GM21529 (cell line): ENCODE data around the gene ZFX.
"Not testable (repeated sequence)": the region's sequence is repeated elsewhere in the genome, so short reads cannot be mapped to it uniquely, and the experiment has no call there.

Experiments used
- ATAC-seq: cut with Tn5 transposase; IDR thresholded peaks from one replicate; pipeline ENCODE4 v1.9.1; 2021; ENCODE audit not compliant: unreplicated experiment

Gene ZFX

GRCh38 chrX:24149351-24150050 lies at the start of gene ZFX:
Gene ZFX, plus strand, starts transcription at chrX:24149729. Its CDS starts 23,014 bp downstream, at chrX:24172743.
- peak; percentile 42 for ATAC-seq

GRCh38 chrX:24100713-24101112 lies 48.8 kb upstream of the ZFX start:
- ATAC-seq = no peak

- no peak for ATAC-seq
Observed at GRCh38 chrX:24110069-24110468, 39.5 kb upstream of the ZFX start.

GRCh38 chrX:24113181-24113580 lies 36.3 kb upstream of the ZFX start:
- no peak for ATAC-seq

- ATAC-seq = no peak
Observed at GRCh38 chrX:24117258-24117657, 32.3 kb upstream of the ZFX start.

GRCh38 chrX:24124244-24124799 lies 25.2 kb upstream of the ZFX start:
- ATAC-seq = no peak

GRCh38 chrX:24125028-24125612 lies 24.4 kb upstream of the ZFX start:
- ATAC-seq = no peak

- no peak for ATAC-seq
Observed at GRCh38 chrX:24131476-24131875, 18.1 kb upstream of the ZFX start.

GRCh38 chrX:24133312-24133711 lies 16.2 kb upstream of the ZFX start:
- no peak for ATAC-seq

GRCh38 chrX:24135768-24136167 lies 13.8 kb upstream of the ZFX start:
- not testable (repeated sequence) for ATAC-seq

- no peak for ATAC-seq
Observed at GRCh38 chrX:24137192-24137591, 12.3 kb upstream of the ZFX start.

- ATAC-seq = not testable (repeated sequence)
Observed at GRCh38 chrX:24143982-24144381, 5.5 kb upstream of the ZFX start.

GRCh38 chrX:24144528-24144927 lies 5.0 kb upstream of the ZFX start:
- no peak for ATAC-seq

- ATAC-seq = no peak
Observed at GRCh38 chrX:24145303-24146186, 4.0 kb upstream of the ZFX start.

- ATAC-seq = no peak
Observed at GRCh38 chrX:24146283-24146949, 3.1 kb upstream of the ZFX start.

GRCh38 chrX:24147165-24147564 lies 2.4 kb upstream of the ZFX start:
- no peak for ATAC-seq

GRCh38 chrX:24148121-24148520 lies 1.4 kb upstream of the ZFX start:
- no peak for ATAC-seq

GRCh38 chrX:24148535-24149350 lies 786 bp upstream of the ZFX start:
- ATAC-seq = no peak

GRCh38 chrX:24150051-24150790 lies 692 bp downstream of the ZFX start:
- peak; percentile 68 for ATAC-seq
